GM15510 (cell line): Measurements from ENCODE around the gene SRRD.

Experiments
- POLR2A ChIP-seq: IDR thresholded peaks from 3 replicates; pipeline ENCODE4 v1.6.1; 2011; ENCODE audit warnings: borderline replicate concordance; ENCODE audit not compliant: insufficient read length; ENCODE audit errors: extremely low read depth

The SRRD gene

GRCh38 chr22:26483439-26484359, at the start of gene SRRD, which contains the start of gene HPS4:
SRRD (plus strand) TSS chr22:26483877; CDS start chr22:26483891, 14 bp downstream.
HPS4 (minus strand) TSS chr22:26483783; CDS start chr22:26481762, 2,021 bp downstream.
- TF ChIP-seq POLR2A: peak; percentile 91

GRCh38 chr22:26435327-26436093, 48.2 kb upstream of the SRRD start:
- TF ChIP-seq POLR2A: no peak

- no peak for TF ChIP-seq POLR2A
These were observed 46.7 kb upstream of the SRRD start for GRCh38 chr22:26436903-26437515.

GRCh38 chr22:26437694-26438392, 45.8 kb upstream of the SRRD start:
- TF ChIP-seq POLR2A: no peak

- no peak for TF ChIP-seq POLR2A
These were observed 44.1 kb upstream of the SRRD start for GRCh38 chr22:26439559-26439958.

- no peak for TF ChIP-seq POLR2A
These were observed 41.5 kb upstream of the SRRD start for GRCh38 chr22:26442086-26442756.

- no peak for TF ChIP-seq POLR2A
These were observed 39.6 kb upstream of the SRRD start for GRCh38 chr22:26443901-26444690.

- no peak for TF ChIP-seq POLR2A
These were observed 38.9 kb upstream of the SRRD start for GRCh38 chr22:26444777-26445176.

GRCh38 chr22:26445577-26446275, 38.0 kb upstream of the SRRD start:
- TF ChIP-seq POLR2A: no peak

- TF ChIP-seq POLR2A: no peak
These were observed 36.7 kb upstream of the SRRD start for GRCh38 chr22:26446808-26447515.

GRCh38 chr22:26447584-26448329, 35.9 kb upstream of the SRRD start:
- no peak for TF ChIP-seq POLR2A
